RWPE1 (cell line): ENCODE measurements around the gene COL10A1.

Experiments
- CTCF ChIA-PET: fragments of 350-600 bp; sonication (Branson Sonifier 250); formaldehyde crosslinking; extraction: SDS; loops from one replicate; lab custom pipeline; 2021; lab: Yijun Ruan, JAX
- POLR2A ChIA-PET: fragments of 400-600 bp; formaldehyde crosslinking; extraction: SDS; loops from one replicate; lab custom pipeline; 2020; ENCODE audit warnings: antibody characterized with exemption; ENCODE audit not compliant: low non-redundant PET; lab: Yijun Ruan, JAX
- DNase-seq: peaks from one replicate; pipeline ENCODE4 v3.0.0; 2012; ENCODE audit warnings: low spot score
- H3K27ac ChIP-seq: fragments of 450-650 bp; 2 replicates; pipeline ENCODE4 v1.5.1; 2017
- TF ChIP-seq, protein P1 (sequence below): fragments of 450-650 bp; conservative IDR thresholded peaks from 2 replicates; pipeline ENCODE4 v1.5.1; 2017; ENCODE audit warnings: low read depth, mild to moderate bottlenecking

The COL10A1 gene

DNA sequence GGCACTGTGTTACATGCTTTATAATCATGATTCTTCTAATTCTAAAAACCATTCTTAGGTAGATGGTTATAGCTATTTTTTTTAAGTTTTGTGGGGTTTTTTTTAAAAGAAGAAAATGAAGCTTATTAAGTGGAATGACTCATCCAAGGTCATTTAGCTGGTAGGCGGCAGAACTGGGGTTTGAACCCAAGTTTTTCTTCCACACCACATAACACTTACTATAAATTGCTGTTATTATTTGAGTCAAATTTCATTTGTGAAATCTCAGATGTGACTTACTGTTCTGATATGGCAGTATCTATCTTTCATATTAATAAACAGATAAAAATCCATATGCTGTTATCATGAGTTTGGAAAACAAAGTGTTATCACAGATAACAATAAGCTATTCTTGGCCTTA lies 10.4 kb upstream of the COL10A1 start:
- ChIA-PET POLR2A (no interaction called here), CTCF (interaction anchor here (0.7 kb wide), 1 partner anchor 43 kb away, joined by 3 read pairs; no protein-coding TSS in a partner anchor)
- no peak overlapping the region for H3K27ac ChIP-seq
- no peak for DNase-seq
- TF ChIP-seq, protein P1, sequence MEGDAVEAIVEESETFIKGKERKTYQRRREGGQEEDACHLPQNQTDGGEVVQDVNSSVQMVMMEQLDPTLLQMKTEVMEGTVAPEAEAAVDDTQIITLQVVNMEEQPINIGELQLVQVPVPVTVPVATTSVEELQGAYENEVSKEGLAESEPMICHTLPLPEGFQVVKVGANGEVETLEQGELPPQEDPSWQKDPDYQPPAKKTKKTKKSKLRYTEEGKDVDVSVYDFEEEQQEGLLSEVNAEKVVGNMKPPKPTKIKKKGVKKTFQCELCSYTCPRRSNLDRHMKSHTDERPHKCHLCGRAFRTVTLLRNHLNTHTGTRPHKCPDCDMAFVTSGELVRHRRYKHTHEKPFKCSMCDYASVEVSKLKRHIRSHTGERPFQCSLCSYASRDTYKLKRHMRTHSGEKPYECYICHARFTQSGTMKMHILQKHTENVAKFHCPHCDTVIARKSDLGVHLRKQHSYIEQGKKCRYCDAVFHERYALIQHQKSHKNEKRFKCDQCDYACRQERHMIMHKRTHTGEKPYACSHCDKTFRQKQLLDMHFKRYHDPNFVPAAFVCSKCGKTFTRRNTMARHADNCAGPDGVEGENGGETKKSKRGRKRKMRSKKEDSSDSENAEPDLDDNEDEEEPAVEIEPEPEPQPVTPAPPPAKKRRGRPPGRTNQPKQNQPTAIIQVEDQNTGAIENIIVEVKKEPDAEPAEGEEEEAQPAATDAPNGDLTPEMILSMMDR: no peak

DNA sequence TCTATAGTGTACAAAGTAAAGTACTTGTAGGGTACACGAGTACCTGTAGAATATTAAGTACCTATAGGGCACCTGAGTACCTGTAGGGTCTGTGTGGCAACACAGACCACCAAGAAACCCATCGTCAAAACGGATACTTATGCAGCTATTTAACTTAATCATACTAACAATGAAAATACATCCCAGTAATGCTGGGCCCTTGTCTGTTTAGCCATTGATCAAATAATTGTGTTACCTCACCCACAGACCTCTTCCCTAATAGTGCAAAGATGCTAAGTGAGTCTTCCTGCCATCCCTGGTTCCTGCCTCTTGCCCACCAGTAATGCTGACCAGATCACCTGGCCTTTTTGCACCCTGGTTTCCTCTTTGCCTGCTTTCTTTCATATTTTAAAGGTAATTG lies 7.5 kb upstream of the COL10A1 start:
- ChIA-PET POLR2A (no interaction called here), CTCF (no interaction called here)
- DNase-seq: no peak
- H3K27ac ChIP-seq: no peak overlapping the region
- TF ChIP-seq, protein P1: no peak

DNA sequence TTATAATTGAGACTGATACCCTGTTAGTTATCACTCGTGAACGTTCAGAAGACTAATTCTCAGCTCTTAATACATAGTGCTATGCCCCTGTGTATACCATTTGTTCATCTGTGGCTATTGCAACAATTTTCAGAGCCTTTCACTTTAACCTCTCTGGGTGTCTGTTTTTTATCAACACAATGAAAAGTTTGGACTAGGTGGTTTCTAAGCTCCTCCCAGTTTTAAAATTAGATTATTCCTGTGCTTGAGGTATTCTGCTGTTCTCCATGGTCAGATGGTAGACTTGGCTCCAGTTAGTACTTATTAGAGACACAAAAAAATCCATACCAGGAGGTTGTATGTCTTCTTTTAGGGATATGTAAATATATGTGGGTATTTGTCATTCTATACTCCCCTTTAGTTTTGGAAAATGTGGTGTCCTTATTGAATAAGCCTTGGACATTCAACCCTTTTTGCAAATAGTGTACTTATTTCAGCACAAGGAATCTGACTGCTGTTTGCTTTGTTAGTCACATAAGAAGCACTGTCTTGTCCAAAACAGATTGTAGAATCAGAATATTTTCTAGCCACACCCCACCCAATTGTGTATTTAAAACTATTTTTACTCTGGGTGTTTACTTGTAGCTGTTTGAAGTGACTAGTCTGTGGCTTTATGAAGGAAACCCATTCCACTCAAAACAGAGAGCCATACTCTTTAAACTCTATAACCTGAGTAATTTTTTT lies 2.0 kb upstream of the COL10A1 start:
- TF ChIP-seq, protein P1: no peak
- ChIA-PET POLR2A (no interaction called here), CTCF (no interaction called here)
- DNase-seq: no peak
- no peak overlapping the region for H3K27ac ChIP-seq

DNA sequence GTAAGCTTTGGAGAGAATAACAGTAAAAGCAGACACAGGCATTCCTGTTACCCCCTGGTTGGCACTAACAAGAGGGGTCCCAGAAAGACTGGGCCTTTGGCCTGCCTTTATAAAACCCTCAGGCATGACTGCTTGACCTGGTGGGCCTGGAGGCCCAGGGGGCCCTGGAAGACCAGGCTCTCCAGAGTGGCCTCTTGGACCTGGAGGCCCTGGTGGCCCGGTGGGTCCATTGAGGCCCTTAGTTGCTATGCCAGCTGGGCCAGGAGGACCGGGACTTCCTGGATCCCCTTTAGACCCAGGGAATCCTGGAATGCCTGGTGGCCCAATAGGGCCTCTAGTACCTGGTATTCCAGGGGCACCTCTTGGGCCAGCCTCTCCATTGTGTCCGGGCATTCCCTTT lies 5.5 kb downstream of the COL10A1 start:
- CTCF ChIA-PET: interaction anchor here (0.6 kb wide), 1 partner anchor 582 kb away, joined by 4 read pairs; no protein-coding TSS in a partner anchor
- H3K27ac ChIP-seq: no peak overlapping the region
- DNase-seq: no peak
- TF ChIP-seq, protein P1: no peak
- POLR2A ChIA-PET: no interaction called here

DNA sequence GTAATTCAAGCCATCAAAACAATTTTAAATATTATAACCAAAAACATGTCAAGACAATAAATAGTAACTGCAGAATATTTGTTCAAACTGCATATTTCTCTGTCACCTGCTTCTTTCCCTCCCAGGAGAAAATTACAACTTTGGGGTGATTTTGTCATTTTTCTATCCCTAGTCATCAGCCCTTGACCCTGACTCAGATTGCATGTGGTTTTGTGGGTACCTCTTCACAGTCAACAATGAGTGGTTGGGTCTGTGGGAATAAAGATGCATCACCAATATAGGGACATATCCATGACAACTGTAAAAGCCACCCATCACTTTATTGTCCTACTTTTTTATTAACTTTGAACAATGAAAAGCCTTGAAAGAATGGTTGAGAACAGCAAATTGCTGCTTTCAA lies 7.3 kb downstream of the COL10A1 start:
- DNase-seq: no peak
- POLR2A ChIA-PET: no interaction called here
- TF ChIP-seq, protein P1: no peak
- CTCF ChIA-PET: interaction anchor here (0.7 kb wide), 1 partner anchor 332 kb away, joined by 3 read pairs; no protein-coding TSS in a partner anchor
- H3K27ac ChIP-seq: no peak overlapping the region

DNA sequence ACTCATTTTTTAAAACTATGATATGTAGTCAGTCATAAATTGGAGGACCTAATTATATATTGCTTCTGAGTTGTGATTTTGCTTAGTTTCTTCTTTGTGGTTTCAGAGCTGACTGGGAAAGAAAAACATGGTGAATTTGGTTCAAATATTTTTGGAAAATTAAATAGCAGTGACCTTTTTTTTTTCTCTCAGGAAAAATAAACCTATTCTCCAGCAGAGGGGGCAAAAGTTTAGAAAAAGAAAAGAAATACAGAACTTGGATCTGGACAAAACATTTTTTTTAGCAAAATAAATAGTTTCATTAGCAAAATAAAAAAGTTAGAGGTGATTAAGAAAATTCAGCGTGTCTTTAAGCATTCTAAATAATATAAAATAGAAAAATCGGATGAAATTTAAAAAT lies 10.2 kb downstream of the COL10A1 start:
- no peak overlapping the region for H3K27ac ChIP-seq
- ChIA-PET POLR2A (no interaction called here), CTCF (interaction anchor here (0.7 kb wide), 1 partner anchor 35 kb away, joined by 4 read pairs; no protein-coding TSS in a partner anchor)
- TF ChIP-seq, protein P1: peak; percentile 29
- DNase-seq: no peak
